ENCODE data around the gene GGT6.

GGT6 gene

DNA sequence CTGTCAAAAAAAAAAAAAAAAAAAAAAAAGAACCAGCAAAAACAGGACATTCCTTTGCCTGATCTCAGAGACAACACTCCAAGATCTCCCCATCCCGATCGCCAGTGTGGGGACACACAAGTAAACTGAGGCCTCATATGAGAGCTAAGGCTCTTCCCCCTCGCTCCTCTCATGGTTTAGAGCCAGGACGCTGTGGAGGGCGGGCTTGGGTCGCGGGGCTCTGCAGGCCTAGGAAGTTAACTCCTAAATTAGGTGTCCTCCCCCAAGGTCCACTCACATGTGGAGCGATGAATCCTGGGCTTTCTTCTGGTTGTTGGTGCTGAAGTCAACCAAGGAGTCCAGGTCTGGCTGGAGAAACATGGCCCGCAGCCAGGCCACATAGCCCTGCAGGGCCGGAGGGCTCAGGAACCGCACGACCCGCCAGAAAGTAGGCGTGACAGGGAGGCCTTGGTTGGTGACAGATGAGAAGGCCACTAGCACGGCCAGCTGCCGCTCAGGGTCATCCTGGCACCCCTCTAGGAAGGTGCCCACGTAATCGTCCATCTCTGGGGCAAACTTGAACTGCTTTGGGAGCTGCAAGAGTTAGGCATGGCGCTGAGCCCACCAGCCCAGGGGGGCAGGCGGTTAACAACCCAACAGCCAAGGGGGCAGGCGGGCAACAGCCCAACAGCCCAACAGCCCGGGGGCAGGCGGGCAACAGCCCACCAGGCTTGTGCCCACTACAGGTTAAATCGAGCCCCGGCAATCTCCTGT lies 10.4 kb downstream of the GGT6 start:
- DNase-seq, result no peak

- peak; percentile 27 for DNase-seq
Observed at GRCh38 chr17:4548721-4549531, 11.5 kb downstream of the GGT6 start.

DNA sequence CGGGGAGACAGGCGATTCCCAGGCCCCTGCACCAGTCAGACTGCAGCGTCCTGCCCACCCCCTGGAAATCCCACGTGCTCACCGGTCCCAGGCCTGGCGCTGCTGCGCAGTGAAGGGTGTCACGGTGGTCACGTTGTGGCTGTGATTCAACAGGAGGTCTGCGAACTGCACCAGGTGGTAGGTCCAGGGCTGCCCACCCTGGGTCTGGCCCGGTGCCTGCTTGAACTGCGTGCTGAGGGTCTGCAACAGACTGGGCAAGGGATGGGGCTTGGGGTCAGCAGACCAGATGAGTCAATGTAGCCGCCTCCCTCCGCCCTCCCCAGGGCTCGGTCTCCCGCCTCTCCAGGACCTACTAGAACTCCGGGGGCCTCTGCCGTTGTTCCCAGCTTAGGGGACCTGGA lies 12.3 kb downstream of the GGT6 start:
- no peak for DNase-seq

DNA sequence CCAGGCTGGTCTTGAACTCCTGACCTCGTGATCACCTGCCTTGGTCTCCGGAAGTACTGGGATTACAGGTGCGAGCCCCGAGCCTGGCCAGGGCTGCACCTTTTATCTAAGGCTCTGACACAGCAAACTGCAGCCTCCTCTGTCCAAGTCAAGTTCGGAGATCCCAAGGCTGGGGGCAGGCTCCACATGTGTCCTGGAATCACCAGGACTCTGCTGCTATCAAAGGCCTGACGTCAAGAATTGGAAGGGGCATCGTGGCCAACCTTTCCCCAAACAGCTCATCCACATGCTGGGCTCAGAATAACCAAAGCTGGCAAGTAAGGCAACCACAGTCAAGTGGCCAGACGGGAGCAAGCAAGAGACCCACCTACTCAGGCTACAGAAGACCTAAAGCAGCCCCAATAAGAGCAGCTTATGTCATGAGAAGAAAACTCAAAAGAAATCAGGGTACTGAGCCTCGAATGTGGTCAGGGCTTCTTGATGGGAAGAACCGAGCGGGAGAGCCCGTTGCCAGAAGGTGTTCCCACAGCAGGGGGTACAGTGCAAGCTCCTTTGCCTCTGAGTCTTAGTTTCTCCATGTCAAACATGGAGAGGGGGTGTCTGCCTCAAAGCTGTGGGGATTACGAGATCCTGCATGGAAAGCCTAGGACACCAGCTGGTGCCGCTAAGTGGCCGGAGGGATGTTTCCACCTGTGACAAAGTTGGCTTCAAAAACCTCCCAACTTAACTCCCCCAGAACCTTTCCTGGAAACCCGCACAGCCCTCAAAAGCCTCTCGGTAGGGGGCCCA lies 13.1 kb downstream of the GGT6 start:
- no peak for DNase-seq

- DNase-seq, result no peak
Observed at GRCh38 chr17:4545217-4545951, 15.0 kb downstream of the GGT6 start.

DNA sequence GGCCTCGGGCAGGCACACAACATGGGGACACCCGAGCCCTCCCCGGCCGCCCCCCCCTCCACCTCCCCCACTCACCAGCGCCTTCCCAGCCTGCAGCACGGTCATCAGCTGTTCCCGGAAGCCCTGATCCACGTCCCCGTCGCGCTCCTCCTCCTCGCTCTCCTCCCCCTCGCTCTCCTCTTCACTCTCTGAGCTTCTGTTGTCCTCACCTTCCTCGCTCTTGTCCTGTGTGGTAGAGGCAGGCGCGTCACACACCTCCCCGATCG lies 15.5 kb downstream of the GGT6 start:
- no peak for DNase-seq

DNA sequence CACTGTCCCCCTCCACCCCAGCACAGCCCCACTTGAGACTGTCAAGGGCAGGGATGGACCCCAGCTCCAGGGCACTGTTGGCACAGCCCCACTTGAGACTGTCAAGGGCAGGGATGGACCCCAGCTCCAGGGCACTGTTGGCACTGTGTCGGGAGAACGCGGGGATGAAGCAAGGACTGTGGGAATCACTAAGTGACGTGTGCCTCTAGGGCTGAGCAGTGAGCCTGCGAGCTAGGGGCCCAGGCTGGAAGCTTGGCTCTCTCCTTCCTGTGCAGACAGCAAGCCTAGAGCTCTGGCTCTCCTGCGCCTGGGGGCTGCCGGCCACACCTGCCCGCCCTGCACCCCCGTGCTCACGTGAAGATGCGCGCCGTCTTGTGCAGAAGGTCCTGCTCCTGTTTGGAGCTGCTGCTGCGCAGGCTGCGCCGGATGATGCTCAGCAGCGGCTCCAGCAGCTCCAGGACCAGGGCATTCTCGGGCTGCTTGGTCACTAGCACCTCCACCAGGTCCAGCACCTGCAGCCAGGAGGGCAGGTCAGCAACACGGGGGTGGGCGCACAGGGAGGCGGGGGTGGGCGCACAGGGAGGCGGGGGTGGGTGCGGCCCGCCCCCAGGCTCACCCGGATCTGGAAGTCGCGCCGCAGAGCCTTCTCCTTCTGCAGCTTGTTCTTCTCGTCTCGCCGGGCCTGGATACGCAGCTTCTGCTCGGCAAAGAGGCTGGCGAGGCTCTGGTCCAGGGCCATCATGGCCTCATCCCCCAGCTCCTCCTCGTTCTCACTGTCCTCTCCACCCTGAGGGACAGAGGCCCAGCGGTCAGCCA lies 16.0 kb downstream of the GGT6 start:
- no peak for DNase-seq

DNA sequence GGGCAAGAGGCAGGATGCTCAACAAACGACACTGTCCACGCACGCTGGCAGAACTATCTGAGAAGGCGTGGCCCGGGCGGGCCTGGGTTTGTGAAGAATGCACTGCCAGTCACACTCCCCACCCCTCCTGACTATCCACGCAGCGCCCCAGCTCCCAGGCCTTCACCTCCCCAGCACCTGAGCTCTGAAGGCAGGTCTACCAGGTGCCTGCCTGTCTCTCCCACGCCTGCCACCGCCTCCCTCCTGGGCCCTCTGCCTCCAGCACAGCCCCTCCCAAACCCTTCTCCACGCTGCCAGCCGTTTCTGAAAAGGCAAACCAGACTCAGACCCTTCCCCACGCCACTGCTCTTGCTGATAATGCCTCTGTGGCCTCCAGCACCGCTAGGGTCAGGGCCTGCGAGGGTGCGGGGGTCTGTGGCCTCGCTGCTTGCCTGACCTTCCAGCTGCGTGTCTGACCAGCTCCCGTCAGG lies 16.8 kb downstream of the GGT6 start:
- no peak for DNase-seq

DNA sequence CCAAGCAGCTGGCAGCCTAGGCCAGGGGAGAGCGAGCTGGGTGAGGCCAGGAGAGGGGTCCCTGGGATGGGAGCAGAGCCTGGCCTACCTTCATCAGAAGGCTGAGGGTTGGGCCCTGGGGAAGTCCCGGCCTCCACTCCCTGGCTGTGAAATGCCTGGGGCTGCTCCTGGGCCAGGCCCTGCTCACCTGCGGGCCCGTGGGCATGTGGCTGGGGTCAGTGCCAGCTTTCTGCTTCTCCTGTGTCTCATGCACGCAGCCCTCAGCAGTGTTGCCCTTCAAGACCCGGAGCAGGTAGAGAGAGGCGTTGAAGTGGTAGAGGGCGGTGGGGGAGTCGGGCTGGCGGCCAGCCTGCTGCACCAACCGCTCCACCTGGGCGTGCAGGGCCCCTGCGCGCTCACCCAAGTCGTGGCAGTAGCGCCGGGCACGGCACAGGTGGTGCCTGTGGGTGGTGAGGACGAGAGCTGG lies 17.6 kb downstream of the GGT6 start:
- DNase-seq, result no peak

DNA sequence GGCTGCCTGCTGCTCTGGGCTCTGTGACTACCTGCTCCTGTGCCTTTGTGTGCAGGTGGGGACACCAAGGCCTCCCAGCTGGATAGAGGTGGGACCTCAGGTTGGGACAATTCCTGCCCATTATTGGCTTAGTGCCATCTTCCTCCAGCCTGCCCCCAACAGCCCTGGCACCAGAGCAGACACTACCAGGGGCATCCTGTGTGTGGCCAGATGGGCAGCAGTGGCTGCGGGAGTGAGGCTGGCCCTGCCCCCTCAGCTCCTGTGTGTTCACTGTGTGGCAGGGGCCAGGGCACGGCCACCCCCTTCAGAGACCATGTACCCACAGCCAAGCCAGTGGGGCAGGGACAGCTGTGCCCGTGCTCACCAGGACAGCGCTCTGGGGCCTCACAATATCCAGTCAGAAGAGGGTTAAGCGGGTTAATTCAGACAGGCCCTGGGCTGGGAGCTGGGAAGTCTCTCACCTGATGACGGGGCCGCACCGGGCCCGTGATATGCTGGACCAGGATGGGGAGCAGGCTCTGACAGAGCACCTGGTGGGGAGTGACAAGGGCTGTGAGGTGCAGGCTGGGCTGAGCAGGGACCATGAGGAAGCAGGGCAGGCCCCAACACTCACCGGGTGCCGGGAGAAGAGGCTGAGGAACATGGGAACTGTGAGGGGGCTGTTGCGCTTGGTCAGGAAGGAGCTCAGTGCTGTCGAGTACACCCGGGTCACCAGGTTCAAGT lies 18.2 kb downstream of the GGT6 start:
- DNase-seq, result no peak

DNA sequence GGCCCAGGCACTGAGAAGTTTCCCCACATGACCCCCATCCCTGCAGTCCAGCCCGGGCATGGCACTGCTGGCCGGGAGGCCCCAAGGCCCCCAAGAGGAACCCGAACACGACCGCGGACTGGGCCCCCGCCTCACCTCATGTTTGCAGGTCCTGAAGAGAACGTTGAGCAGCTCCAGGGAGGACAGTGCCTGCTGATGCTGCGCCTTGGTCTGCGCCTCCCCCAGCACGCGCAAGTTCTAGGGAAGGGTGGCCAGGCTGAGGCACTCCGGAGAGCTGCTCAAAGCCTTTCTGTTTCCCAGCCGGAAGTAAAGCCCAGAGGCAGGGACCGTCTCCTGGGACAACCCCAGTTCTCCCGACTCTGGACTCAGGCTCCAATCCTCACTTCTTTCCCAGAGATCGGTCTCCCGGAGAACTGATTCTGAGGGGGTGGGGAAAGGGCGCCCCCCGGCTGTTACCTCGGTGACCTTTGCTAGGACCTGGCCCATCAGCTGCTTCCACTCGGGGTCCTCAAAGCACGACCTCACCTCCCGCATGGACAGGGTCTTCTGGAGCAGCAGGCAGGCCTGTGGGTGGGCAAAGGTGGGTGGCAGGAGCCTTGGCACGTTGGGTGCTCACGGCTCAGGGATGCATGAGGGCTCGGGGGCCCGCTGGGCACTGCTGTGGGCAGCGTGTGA lies 18.9 kb downstream of the GGT6 start:
- no peak for DNase-seq

- DNase-seq, result no peak
Observed at GRCh38 chr17:4540687-4541327, 19.6 kb downstream of the GGT6 start.

- no peak for DNase-seq
Observed at GRCh38 chr17:4540224-4540651, 20.1 kb downstream of the GGT6 start.

- DNase-seq, result no peak
Observed at GRCh38 chr17:4539576-4540223, 20.7 kb downstream of the GGT6 start.

DNA sequence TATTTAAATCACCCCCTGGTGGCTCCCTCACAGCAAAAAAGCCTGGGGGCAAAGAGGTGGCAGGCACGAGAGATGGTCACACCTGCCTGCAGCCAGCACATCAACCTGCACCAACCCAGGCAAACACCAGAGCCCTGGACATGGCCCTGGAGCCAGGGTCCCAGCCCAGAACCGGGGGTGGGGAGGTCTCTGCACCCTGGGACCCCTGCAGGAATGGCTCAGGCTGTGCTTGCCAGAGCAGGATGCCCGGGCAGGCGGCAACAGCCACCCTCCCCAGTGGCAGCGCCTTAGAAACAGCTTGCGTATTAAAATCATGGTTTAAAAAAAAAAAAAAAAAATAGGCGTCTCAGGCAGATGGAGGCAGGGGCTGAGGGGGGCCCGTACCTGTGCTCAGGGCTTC lies 21.4 kb downstream of the GGT6 start:
- no peak for DNase-seq

GRCh38 chr17:4538236-4539002 lies 22.0 kb downstream of the GGT6 start:
- DNase-seq, result no peak

DNA sequence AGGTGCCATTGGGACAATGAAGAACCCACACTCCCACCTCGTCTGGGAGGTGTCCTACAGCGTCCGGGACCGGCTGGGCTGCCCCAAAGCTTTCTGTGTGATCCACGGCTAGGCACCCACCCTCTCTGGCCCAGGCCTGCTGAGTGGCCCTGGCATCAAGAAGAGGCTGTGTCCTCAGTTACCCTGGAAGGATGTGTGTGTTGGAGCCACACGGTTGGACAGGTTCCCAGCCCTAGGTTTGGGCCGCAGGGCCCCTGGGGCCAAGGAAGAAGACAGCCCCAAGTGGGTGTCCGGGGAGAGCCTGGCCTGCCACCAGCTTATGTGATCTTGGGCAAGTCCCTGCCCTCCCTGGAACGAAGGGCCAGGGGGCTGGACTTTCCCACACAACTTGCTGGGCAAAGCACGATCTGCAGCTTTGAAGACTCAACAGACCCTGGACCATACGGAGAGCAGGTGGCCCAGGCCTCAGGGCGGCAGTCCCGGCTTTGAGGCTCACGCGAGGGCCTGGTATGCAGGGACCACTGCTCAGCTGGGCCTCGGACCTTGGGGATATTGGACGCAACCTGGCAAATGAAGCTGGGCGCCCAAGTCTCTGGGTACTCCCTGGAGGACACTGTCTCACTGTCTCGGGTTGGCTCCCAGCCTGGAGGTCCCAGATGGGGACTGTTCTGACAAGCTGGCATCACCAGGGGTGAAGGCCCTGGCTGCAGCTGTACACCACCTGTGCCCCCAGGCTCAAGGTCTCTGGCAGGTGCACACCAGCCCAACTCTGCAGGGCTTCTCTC lies 22.7 kb downstream of the GGT6 start:
- DNase-seq, result no peak
